HepG2 (cell line): ENCODE data around the gene BCLAF1. TPM values are rescaled to one million over a fixed set of nuclear protein-coding genes. Genes with fewer than 3 reads are reported as not detected.

ENCODE experiments used
- CREM ChIP-seq, 2 experiments: sonication (generic) in 1 of 2; formaldehyde crosslinking in 1 of 2; IDR thresholded peaks; 2 replicates each; pipeline versions ENCODE4 v1.4.0 to v1.6.1; 2016 to 2020; ENCODE audit warnings: antibody characterized with exemption in 1 of 2, mild to moderate bottlenecking in 1 of 2, missing genetic modification reagents in 1 of 2
- HES4 ChIP-seq: sonication (generic); formaldehyde crosslinking; IDR thresholded peaks from 2 replicates; pipeline ENCODE4 v1.9.0; 2021; ENCODE audit warnings: mild to moderate bottlenecking, missing genetic modification reagents, borderline replicate concordance
- HNF4G ChIP-seq, 2 experiments: sonication (generic) in 1 of 2; formaldehyde crosslinking in 1 of 2; IDR thresholded peaks; 2 replicates each; pipeline versions ENCODE4 v1.4.0 to v1.6.1; 2011 to 2020; ENCODE audit warnings: borderline replicate concordance in 2 of 2, low read depth in 2 of 2, mild to moderate bottlenecking in 2 of 2, low read length in 1 of 2, missing genetic modification reagents in 1 of 2, moderate library complexity in 1 of 2
- IRF9 ChIP-seq: sonication (generic); formaldehyde crosslinking; IDR thresholded peaks from 2 replicates; pipeline ENCODE4 v1.8.0; 2022; ENCODE audit warnings: missing genetic modification reagents, mild to moderate bottlenecking, borderline replicate concordance
- MAX ChIP-seq: IDR thresholded peaks from 2 replicates; pipeline ENCODE4 v1.6.1; 2012; ENCODE audit warnings: inconsistent platforms
- MEIS2 ChIP-seq: sonication (generic); formaldehyde crosslinking; IDR thresholded peaks from 2 replicates; pipeline ENCODE4 v1.9.0; 2021; ENCODE audit warnings: mild to moderate bottlenecking, missing genetic modification reagents
- PHB2 ChIP-seq: fragments of 450-650 bp; IDR thresholded peaks from 2 replicates; pipeline ENCODE4 v1.6.1; 2018; ENCODE audit not compliant: partially characterized antibody
- TSC22D2 ChIP-seq: sonication (generic); formaldehyde crosslinking; IDR thresholded peaks from 2 replicates; pipeline ENCODE4 v1.5.1; 2020; ENCODE audit warnings: missing genetic modification reagents, mild to moderate bottlenecking, borderline replicate concordance
- ZBTB44 ChIP-seq: sonication (generic); formaldehyde crosslinking; IDR thresholded peaks from 2 replicates; pipeline ENCODE4 v1.4.0; 2020; ENCODE audit warnings: missing genetic modification reagents
- ZNF275 ChIP-seq: sonication (generic); formaldehyde crosslinking; IDR thresholded peaks from 2 replicates; pipeline ENCODE4 v1.8.0; 2022; ENCODE audit warnings: missing genetic modification reagents, mild to moderate bottlenecking, inconsistent platforms, borderline replicate concordance
- ZNF33A ChIP-seq: sonication (generic); formaldehyde crosslinking; IDR thresholded peaks from 2 replicates; pipeline ENCODE4 v1.5.1; 2020; ENCODE audit warnings: missing genetic modification reagents, mild to moderate bottlenecking, moderate library complexity, borderline replicate concordance
- ZNF34 ChIP-seq: sonication (generic); formaldehyde crosslinking; IDR thresholded peaks from 2 replicates; pipeline ENCODE4 v1.4.0; 2020; ENCODE audit warnings: mild to moderate bottlenecking, missing genetic modification reagents, borderline replicate concordance
- ZNF350 ChIP-seq: sonication (generic); formaldehyde crosslinking; IDR thresholded peaks from 2 replicates; pipeline ENCODE4 v1.4.0; 2020; ENCODE audit warnings: mild to moderate bottlenecking, low read depth, missing genetic modification reagents, borderline replicate concordance
- ZNF574 ChIP-seq: sonication (generic); formaldehyde crosslinking; IDR thresholded peaks from 2 replicates; pipeline ENCODE4 v1.4.0; 2020; ENCODE audit warnings: missing genetic modification reagents
- ZNF598 ChIP-seq: sonication (generic); formaldehyde crosslinking; IDR thresholded peaks from 2 replicates; pipeline ENCODE4 v1.5.1; 2020; ENCODE audit warnings: mild to moderate bottlenecking, missing genetic modification reagents, borderline replicate concordance
- ZNF660 ChIP-seq: sonication (generic); formaldehyde crosslinking; IDR thresholded peaks from 2 replicates; pipeline ENCODE4 v1.5.1; 2020; ENCODE audit warnings: mild to moderate bottlenecking, low read depth, missing genetic modification reagents, borderline replicate concordance
- ZNF777 ChIP-seq: sonication (generic); formaldehyde crosslinking; IDR thresholded peaks from 2 replicates; pipeline ENCODE4 v1.4.0; 2020; ENCODE audit warnings: missing genetic modification reagents
- ZNF878 ChIP-seq: sonication (generic); formaldehyde crosslinking; IDR thresholded peaks from 2 replicates; pipeline ENCODE4 v1.8.1; 2023; ENCODE audit warnings: mild to moderate bottlenecking, missing genetic modification reagents, moderate library complexity
- ZNF883 ChIP-seq: sonication (generic); formaldehyde crosslinking; IDR thresholded peaks from 2 replicates; pipeline ENCODE4 v1.5.1; 2020; ENCODE audit warnings: mild to moderate bottlenecking, missing genetic modification reagents; ENCODE audit errors: not compliant biosample characterization
- polyA plus RNA-seq, 8 experiments: library from polyadenylated mRNA; depleted of rRNA in 3 of 8; stranded (reverse) in 7 of 8; unstranded in 1 of 8; fragments of >200 nt; fragmentation: Illumina TruSeq in 4 of 8; extraction: Trizol in 4 of 8; gene quantifications; 2 replicates each; pipeline versions ENCODE4 v1.2.1 to v1.2.3, GENCODE V29; 2011 to 2016; ENCODE audit warnings: low read depth in 4 of 8, missing spikeins in 1 of 8, mixed read lengths in 1 of 8; ENCODE audit not compliant: insufficient read depth in 1 of 8
- total RNA-seq, 5 experiments: library from RNA; depleted of rRNA; stranded (reverse); fragments of >200 nt; fragmentation: Illumina TruSeq; extraction: Trizol; gene quantifications; 2 replicates each; pipeline ENCODE4 v1.2.3, GENCODE V29; 2016; ENCODE audit warnings: low read depth in 1 of 5

The BCLAF1 gene
- total and polyA plus RNA-seq, 2 of the 13 experiments (the other 11 are each of a cell fraction or from before 2014, with no cell fraction given), result 55.3 to 292 TPM

GRCh38 chr6:136289579-136290409 is at the start of gene BCLAF1 (continued):
- TF ChIP-seq ZNF574 (CRISPR knock-in tag) (peak; percentile 99), ZNF34 (peak; percentile 72; the same call in 1 of the 2 replicates), ZNF350 (CRISPR knock-in tag) (peak; percentile 93; the same call in 1 of the 2 replicates), PHB2 (no peak), HES4 (no peak; the same call in none of the 2 replicates), ZNF660 (no peak; the same call in 1 of the 2 replicates), ZNF598 (peak; percentile 77; the same call in 1 of the 2 replicates), ZNF777 (CRISPR knock-in tag) (0 out of 2 replicates have a peak, but pooled peaks have one; percentile 11), TSC22D2 (CRISPR knock-in tag) (peak; percentile 19), IRF9 (CRISPR knock-in tag) (peak; percentile 89), ZNF878 (CRISPR knock-in tag) (peak; percentile 79), ZNF275 (CRISPR knock-in tag) (no peak; the same call in none of the 2 replicates), ZBTB44 (CRISPR knock-in tag) (0 out of 2 replicates have a peak, but pooled peaks have one; percentile 37), MAX (peak; percentile 66; the same call in 1 of the 2 replicates), MEIS2 (no peak; the same call in 1 of the 2 replicates), CREM (IDR thresholded peaks at IDR 0.05) (peak; percentile 95), CREM (CRISPR knock-in tag; IDR thresholded peaks at IDR 0.05) (0 out of 2 replicates have a peak, but pooled peaks have one; percentile 8), HNF4G (IDR thresholded peaks at IDR 0.05; ENCODE audit: borderline replicate concordance, low read depth, low read length) (no peak), HNF4G (CRISPR knock-in tag; IDR thresholded peaks at IDR 0.05; ENCODE audit: borderline replicate concordance, low read depth) (0 out of 2 replicates have a peak, but pooled peaks have one; percentile 32), ZNF883 (CRISPR knock-in tag) (peak; percentile 85), ZNF33A (CRISPR knock-in tag) (no peak)
